CD4-positive, alpha-beta T cell (primary cell): ENCODE data around the gene FHOD3. TPM values are rescaled to one million over a fixed set of nuclear protein-coding genes. Genes with fewer than 3 reads are reported as not detected.

Experiments
- ATAC-seq: fragments of 200-7000 bp; cut with Tn5 transposase; one replicate; pipeline ENCODE4 v1.10.0; 2022; ENCODE audit warnings: mild to moderate bottlenecking; ENCODE audit not compliant: poor library complexity
- CTCF ChIA-PET: fragments of 350-600 bp; sonication (Branson Sonifier 250); formaldehyde crosslinking; loops from one replicate; lab custom pipeline; 2021; ENCODE audit warnings: antibody characterized with exemption, inconsistent platforms; lab: Charles Lee
- POLR2A ChIA-PET: fragments of 350-600 bp; sonication (Branson Sonifier 250); formaldehyde crosslinking; loops from one replicate; lab custom pipeline; 2021; ENCODE audit warnings: antibody characterized with exemption, inconsistent platforms; lab: Charles Lee
- DNase-seq, 14 experiments: peaks; one replicate each; pipeline ENCODE4 v3.0.0-alpha.2; 2013 to 2020; ENCODE audit warnings: mixed read lengths in 2 of 14
- H3K27ac ChIP-seq, 2 donors: one replicate each; pipeline versions ENCODE4 v1.5.1 to v1.7.0; 2013; ENCODE audit warnings: low read length in 2 of 2, low read depth in 1 of 2, mild to moderate bottlenecking in 1 of 2
- H3K27me3 ChIP-seq, 2 experiments: 1 replicate in 1 of 2; 2 replicates in 1 of 2; pipeline versions ENCODE4 v1.6.1 to v1.7.0; 2013; ENCODE audit warnings: low read length in 2 of 2, control low read depth in 1 of 2, mild to moderate bottlenecking in 1 of 2, moderate library complexity in 1 of 2; ENCODE audit not compliant: insufficient read depth in 2 of 2, control insufficient read depth in 1 of 2
- H3K36me3 ChIP-seq: one replicate; pipeline ENCODE4 v1.6.1; 2013; ENCODE audit warnings: low read length, control low read depth; ENCODE audit not compliant: insufficient read depth
- H3K4me1 ChIP-seq: one replicate; pipeline ENCODE4 v1.6.1; 2013; ENCODE audit warnings: low read length, control low read depth; ENCODE audit not compliant: insufficient read depth
- H3K4me3 ChIP-seq: one replicate; pipeline ENCODE4 v1.5.1; 2013; ENCODE audit warnings: mild to moderate bottlenecking, low read length, moderate library complexity
- H3K9me3 ChIP-seq, 2 experiments: 1 replicate in 1 of 2; 2 replicates in 1 of 2; pipeline versions ENCODE4 v1.6.1 to v1.7.0; 2013; ENCODE audit warnings: low read length in 2 of 2, mild to moderate bottlenecking in 2 of 2, control low read depth in 1 of 2, moderate library complexity in 1 of 2; ENCODE audit not compliant: control insufficient read depth in 1 of 2, insufficient read depth in 1 of 2
- H3K27ac Mint-ChIP-seq: one replicate; pipeline ENCODE4 v1.8.0; 2020; ENCODE audit warnings: mixed read lengths
- H3K27me3 Mint-ChIP-seq: one replicate; pipeline ENCODE4 v1.8.0; 2021; ENCODE audit warnings: mixed read lengths
- H3K36me3 Mint-ChIP-seq: one replicate; pipeline ENCODE4 v1.8.0; 2021; ENCODE audit warnings: low read depth, mixed read lengths
- H3K4me1 Mint-ChIP-seq: one replicate; pipeline ENCODE4 v1.8.0; 2021; ENCODE audit warnings: low read depth, mixed read lengths
- H3K4me3 Mint-ChIP-seq: one replicate; pipeline ENCODE4 v1.8.0; 2020; ENCODE audit warnings: mild to moderate bottlenecking, mixed read lengths
- H3K9me3 Mint-ChIP-seq: one replicate; pipeline ENCODE4 v1.8.0; 2020; ENCODE audit warnings: mixed read lengths
- intact Hi-C, 2 experiments: fragments of 100-400 bp; cut with DNase I in 1 of 2; cut with micrococcal nuclease in 1 of 2; formaldehyde crosslinking; loops; one replicate each; pipeline versions ENCODE4 v1.15.1 to v1.9.0; 2023 to 2025; cut with DNase I, micrococcal nuclease
- total RNA-seq, 174 experiments: library from RNA in 2 of 174; stranded (reverse) in 2 of 174; gene quantifications; one replicate each; pipeline ENCODE4 v1.2.3 and lab custom pipeline; 2021 to 2026
- TF ChIP-seq, protein P1 (sequence below): fragments of 200-600 bp; IDR thresholded peaks from one replicate; pipeline ENCODE4 v1.8.0; 2022; ENCODE audit warnings: antibody characterized with exemption, mild to moderate bottlenecking

FHOD3 gene
- total RNA-seq, 2 experiments from 2014 or later, result not detected

DNA sequence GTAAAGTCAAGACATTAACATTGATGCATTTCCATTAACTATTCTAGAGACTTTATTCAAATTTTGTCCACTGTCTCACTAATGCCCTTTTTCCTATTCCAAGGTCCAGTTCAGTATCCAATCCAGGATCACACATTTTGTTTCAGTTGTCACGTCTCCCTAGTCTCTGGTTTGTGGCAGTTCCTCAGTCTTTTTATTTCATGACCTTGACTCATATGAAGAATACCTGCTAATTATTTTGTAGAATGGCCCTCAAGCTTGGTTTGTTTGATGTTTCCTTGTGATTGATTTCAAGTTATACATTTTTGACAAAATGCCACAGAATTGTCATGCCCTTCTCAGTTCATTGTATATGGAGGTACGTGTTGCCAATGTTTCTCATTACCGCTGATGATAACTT is 145.2 kb downstream of the FHOD3 start:
- Histone ChIP-seq H3K27ac (no peak overlapping the region), H3K36me3 (no peaks in the 10 kb centered on the region), H3K27me3 (peaks cover 0 to 11% of the 10 kb centered on the region in 2 experiments), H3K4me3 (no peak overlapping the region), H3K4me1 (no peaks in the 10 kb centered on the region), H3K9me3 (no peaks in the 10 kb centered on the region)
- H3K4me1 Mint-ChIP-seq, result no peaks in the 10 kb centered on the region
- no peaks in the 10 kb centered on the region for H3K9me3 Mint-ChIP-seq
- H3K4me3 Mint-ChIP-seq, result no peak overlapping the region
- TF ChIP-seq, protein P1, sequence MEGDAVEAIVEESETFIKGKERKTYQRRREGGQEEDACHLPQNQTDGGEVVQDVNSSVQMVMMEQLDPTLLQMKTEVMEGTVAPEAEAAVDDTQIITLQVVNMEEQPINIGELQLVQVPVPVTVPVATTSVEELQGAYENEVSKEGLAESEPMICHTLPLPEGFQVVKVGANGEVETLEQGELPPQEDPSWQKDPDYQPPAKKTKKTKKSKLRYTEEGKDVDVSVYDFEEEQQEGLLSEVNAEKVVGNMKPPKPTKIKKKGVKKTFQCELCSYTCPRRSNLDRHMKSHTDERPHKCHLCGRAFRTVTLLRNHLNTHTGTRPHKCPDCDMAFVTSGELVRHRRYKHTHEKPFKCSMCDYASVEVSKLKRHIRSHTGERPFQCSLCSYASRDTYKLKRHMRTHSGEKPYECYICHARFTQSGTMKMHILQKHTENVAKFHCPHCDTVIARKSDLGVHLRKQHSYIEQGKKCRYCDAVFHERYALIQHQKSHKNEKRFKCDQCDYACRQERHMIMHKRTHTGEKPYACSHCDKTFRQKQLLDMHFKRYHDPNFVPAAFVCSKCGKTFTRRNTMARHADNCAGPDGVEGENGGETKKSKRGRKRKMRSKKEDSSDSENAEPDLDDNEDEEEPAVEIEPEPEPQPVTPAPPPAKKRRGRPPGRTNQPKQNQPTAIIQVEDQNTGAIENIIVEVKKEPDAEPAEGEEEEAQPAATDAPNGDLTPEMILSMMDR, result no peak
- H3K27me3 Mint-ChIP-seq, result peaks cover 25% of the 10 kb centered on the region
- no peaks in the 10 kb centered on the region for H3K36me3 Mint-ChIP-seq
- H3K27ac Mint-ChIP-seq, result no peak overlapping the region
- no peak for ATAC-seq
- POLR2A ChIA-PET, result no interaction called here
- intact Hi-C loops, result no loop called here
- no peak for DNase-seq
- CTCF ChIA-PET, result no interaction called here

DNA sequence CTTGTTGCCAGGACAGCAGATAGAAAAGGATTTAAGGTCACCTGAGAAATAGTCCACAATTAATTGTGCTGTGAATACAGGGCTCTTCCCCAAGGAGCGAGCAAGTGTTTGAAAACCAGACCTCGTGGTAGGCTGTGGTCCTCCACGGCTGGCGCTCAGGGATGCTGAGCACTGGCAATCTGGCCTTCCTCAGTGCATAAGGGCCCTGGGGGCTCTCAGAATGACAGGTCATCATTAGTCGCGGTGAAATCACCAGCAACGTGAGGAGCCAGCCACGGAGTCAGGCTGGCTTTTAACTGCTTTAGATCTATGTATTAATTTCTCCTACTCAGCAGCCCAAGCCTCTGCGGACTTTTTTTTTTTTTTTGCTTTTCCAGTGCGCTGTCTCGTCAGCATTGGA is 148.5 kb downstream of the FHOD3 start:
- TF ChIP-seq, protein P1, result no peak
- H3K4me3 ChIP-seq, result no peak overlapping the region
- H3K9me3 ChIP-seq, result no peaks in the 10 kb centered on the region
- H3K9me3 Mint-ChIP-seq, result no peaks in the 10 kb centered on the region
- H3K27ac ChIP-seq, result no peak overlapping the region
- H3K4me1 Mint-ChIP-seq, result no peaks in the 10 kb centered on the region
- ChIA-PET POLR2A (no interaction called here), CTCF (no interaction called here)
- peaks cover 19% of the 10 kb centered on the region for H3K27me3 Mint-ChIP-seq
- no peaks in the 10 kb centered on the region for H3K4me1 ChIP-seq
- H3K36me3 Mint-ChIP-seq, result no peaks in the 10 kb centered on the region
- ATAC-seq (no peak), DNase-seq (no peak)
- H3K27ac Mint-ChIP-seq, result no peak overlapping the region
- H3K27me3 ChIP-seq, result peaks cover 0 to 3% of the 10 kb centered on the region in 2 experiments
- no peaks in the 10 kb centered on the region for H3K36me3 ChIP-seq
- intact Hi-C loops, result no loop called here
- no peak overlapping the region for H3K4me3 Mint-ChIP-seq

DNA sequence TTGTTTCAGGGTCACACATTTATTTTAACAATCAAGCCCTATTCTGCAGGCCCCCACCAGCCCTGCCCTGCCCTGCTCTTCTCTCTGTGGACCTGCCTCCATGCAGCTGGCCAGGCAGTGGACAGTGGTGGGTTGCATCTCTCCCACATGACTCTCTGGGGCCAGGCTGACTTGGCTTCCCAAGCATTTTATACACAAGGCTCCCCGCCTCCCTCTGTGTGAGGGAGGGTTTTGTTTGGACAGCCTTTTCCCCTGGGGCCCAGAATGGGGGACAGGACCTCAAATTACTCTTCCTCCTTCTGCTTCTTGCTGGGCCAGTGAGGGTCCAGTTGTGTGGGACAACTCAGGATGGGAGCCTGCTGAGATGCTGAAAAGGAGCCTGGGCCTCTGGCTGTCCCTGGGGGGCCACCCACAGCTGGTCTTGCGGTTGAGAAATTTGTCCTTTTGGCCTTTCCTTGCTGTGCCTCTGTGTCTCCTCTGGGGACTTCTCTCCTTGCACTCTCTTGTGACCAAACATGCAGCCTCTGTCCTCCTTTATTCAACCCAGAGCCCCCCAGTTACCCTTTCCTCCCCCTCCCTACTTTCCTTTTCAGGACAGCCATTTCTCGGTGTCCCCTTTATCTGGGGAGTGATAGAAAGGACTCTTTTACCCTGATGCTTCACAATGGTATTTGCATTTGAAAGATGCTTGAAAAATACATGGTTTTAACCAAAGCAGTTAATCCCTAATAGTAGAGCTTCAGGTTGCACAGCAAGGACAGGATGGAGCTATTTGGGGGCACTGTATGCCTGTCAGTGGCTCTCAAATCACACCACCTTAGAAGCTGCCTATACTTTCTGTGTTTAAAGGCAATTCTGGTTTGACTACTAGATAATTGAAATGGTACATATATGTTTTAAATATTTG is 151.1 kb downstream of the FHOD3 start:
- Mint-ChIP-seq H3K27me3 (peaks cover 20% of the 10 kb centered on the region), H3K27ac (no peak overlapping the region), H3K9me3 (no peaks in the 10 kb centered on the region), H3K4me1 (no peaks in the 10 kb centered on the region), H3K4me3 (no peak overlapping the region), H3K36me3 (no peaks in the 10 kb centered on the region)
- intact Hi-C loops, result no loop called here
- ChIA-PET CTCF (no interaction called here), POLR2A (interaction anchor here (0.7 kb wide), 1 partner anchor 59 kb away, joined by 4 read pairs; no protein-coding TSS in a partner anchor)
- no peak overlapping the region for H3K4me3 ChIP-seq
- H3K27me3 ChIP-seq, result peaks cover 4 to 5% of the 10 kb centered on the region in 2 experiments
- H3K9me3 ChIP-seq, result peaks cover 0 to 4% of the 10 kb centered on the region in 2 experiments
- no peak overlapping the region for H3K27ac ChIP-seq
- ATAC-seq (no peak), DNase-seq (no peak)
- H3K36me3 ChIP-seq, result no peaks in the 10 kb centered on the region
- TF ChIP-seq, protein P1, result no peak
- no peaks in the 10 kb centered on the region for H3K4me1 ChIP-seq
